Esophagus muscularis mucosa (tissue), 3 donors: ENCODE results near the gene ZNF45.

Experiments
- POLR2A ChIP-seq: fragments of 450-650 bp; IDR thresholded peaks from one replicate; pipeline ENCODE4 v1.6.1; 2017; ENCODE audit warnings: antibody characterized with exemption, moderate library complexity, mild to moderate bottlenecking, low read depth
- TF ChIP-seq, protein P1 (sequence below), 3 experiments: fragments of 200-600 bp in 2 of 3; fragments of 450-650 bp in 1 of 3; sonication (generic) in 2 of 3; IDR thresholded peaks; one replicate each; pipeline ENCODE4 v1.5.1; 2017 to 2019; ENCODE audit warnings: antibody characterized with exemption in 3 of 3, mild to moderate bottlenecking in 2 of 3, moderate library complexity in 1 of 3

DNA sequence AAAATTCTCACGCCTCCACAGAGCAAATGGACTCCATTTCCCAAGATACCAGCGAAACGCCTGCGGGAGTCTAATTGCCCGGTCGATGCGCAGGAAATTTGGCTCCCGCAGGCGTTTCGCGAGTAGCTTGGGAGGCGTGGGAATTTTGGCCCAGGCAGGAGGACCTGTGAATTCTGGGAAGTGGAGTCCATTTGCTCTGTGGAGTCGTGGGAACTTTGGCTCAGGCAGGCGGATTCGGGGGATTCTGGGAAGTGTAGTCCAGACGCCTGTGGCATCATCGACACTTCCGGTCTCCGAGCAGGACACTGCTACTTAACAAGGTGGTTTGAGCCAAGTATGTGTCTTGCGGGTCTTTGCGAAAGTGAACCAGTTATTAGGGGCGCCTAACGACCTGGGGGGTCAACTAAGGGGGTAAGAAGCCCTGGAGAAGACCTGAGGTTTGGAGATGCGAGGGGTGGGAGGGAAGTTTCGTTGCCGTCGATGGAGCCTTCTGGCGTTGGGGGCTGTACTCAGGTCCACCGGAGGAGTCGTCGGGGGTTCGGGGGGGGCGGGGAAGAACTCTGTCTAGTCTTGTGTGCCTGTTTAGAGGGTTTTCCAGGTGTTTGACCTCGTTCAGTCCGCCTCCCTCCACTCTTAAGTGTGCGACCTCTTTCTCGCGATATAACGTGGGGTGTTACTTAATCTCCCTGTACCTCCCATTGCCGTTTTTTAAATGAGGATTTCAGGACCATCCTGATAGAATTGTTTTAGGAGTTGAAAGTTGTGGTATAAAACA lies 49.0 kb upstream of the ZNF45 start, which contains the start of gene ZNF155:
- TF ChIP-seq POLR2A = no peak
- TF ChIP-seq, protein P1, sequence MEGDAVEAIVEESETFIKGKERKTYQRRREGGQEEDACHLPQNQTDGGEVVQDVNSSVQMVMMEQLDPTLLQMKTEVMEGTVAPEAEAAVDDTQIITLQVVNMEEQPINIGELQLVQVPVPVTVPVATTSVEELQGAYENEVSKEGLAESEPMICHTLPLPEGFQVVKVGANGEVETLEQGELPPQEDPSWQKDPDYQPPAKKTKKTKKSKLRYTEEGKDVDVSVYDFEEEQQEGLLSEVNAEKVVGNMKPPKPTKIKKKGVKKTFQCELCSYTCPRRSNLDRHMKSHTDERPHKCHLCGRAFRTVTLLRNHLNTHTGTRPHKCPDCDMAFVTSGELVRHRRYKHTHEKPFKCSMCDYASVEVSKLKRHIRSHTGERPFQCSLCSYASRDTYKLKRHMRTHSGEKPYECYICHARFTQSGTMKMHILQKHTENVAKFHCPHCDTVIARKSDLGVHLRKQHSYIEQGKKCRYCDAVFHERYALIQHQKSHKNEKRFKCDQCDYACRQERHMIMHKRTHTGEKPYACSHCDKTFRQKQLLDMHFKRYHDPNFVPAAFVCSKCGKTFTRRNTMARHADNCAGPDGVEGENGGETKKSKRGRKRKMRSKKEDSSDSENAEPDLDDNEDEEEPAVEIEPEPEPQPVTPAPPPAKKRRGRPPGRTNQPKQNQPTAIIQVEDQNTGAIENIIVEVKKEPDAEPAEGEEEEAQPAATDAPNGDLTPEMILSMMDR (IDR thresholded peaks at IDR 0.05) = no peak
